ES-I3 (cell line): ENCODE results near the gene MTRR.
A peak's percentile ranks its signal among the peaks of the same experiment; 100 is the strongest.

ENCODE experiments used
- H3K36me3 ChIP-seq: 2 replicates; pipeline ENCODE4 v1.6.1; 2013; ENCODE audit warnings: mild to moderate bottlenecking, low read length, control low read depth, moderate library complexity; ENCODE audit not compliant: insufficient read depth
- H3K4me1 ChIP-seq: 2 replicates; pipeline ENCODE4 v1.6.1; 2013; ENCODE audit warnings: mild to moderate bottlenecking, control low read depth, low read length; ENCODE audit not compliant: insufficient read depth
- H3K9ac ChIP-seq: 2 replicates; pipeline ENCODE4 v1.6.1; 2013; ENCODE audit warnings: low read depth, mild to moderate bottlenecking, low read length, moderate library complexity
- H3K9me3 ChIP-seq: 2 replicates; pipeline ENCODE4 v1.6.1; 2013; ENCODE audit warnings: mild to moderate bottlenecking, low read length, moderate library complexity; ENCODE audit not compliant: control insufficient read depth, insufficient read depth

Gene MTRR

GRCh38 chr5:7868773-7869473 is at the start of gene MTRR, which contains the start of gene FASTKD3:
Gene MTRR, plus strand, starts transcription at chr5:7869148. Its CDS starts 1,647 bp downstream, at chr5:7870795.
Gene FASTKD3, minus strand, starts transcription at chr5:7869031. Its CDS starts 948 bp downstream, at chr5:7868083.
- no peaks in the 10 kb centered on the region for H3K9me3 ChIP-seq
- no peaks in the 10 kb centered on the region for H3K36me3 ChIP-seq
- 0 out of 2 replicates have a peak, but pooled peaks cover 10% of the 10 kb centered on the region for H3K4me1 ChIP-seq
- peak within 1 kb of the TSS; percentile 90 for H3K9ac ChIP-seq

- Histone ChIP-seq H3K9ac (no peak overlapping the region), H3K4me1 (no peaks in the 10 kb centered on the region), H3K36me3 (peaks cover 4% of the 10 kb centered on the region; the same call in 1 of the 2 replicates), H3K9me3 (no peaks in the 10 kb centered on the region)
Observed at GRCh38 chr5:7822449-7822848, 46.5 kb upstream of the MTRR start.

- no peaks in the 10 kb centered on the region for H3K4me1 ChIP-seq
- H3K36me3 ChIP-seq: peaks cover 4% of the 10 kb centered on the region; the same call in 1 of the 2 replicates
- no peak overlapping the region for H3K9ac ChIP-seq
- no peaks in the 10 kb centered on the region for H3K9me3 ChIP-seq
Observed at GRCh38 chr5:7823594-7823993, 45.4 kb upstream of the MTRR start.

- H3K9ac ChIP-seq: no peak overlapping the region
- H3K9me3 ChIP-seq: no peaks in the 10 kb centered on the region
- H3K36me3 ChIP-seq: peaks cover 4% of the 10 kb centered on the region; the same call in 1 of the 2 replicates
- no peaks in the 10 kb centered on the region for H3K4me1 ChIP-seq
Observed at GRCh38 chr5:7824995-7825394, 44.0 kb upstream of the MTRR start.

DNA sequence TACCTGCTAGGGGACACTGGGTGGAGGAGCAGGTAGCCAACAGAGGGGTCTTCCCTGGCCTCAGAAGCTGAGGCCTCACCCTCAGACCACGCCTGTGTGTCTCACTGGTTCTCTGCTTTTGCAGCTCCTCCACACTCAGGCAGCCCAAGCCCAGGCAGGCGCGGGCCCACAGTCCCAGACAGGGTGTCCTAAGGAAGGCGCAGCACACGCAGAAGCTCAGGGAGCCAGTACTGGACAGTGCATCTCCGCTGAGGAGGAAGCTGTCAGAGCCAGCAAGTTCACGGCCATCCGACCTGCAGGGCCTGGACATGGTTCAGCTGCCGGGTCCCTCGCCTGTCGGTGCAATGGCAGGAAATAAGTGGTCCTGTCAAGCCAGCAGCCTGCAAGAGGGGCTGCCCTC is 43.3 kb upstream of the MTRR start:
- no peak overlapping the region for H3K9ac ChIP-seq

GRCh38 chr5:7827610-7828009 is 41.3 kb upstream of the MTRR start:
- Histone ChIP-seq H3K36me3 (no peaks in the 10 kb centered on the region), H3K4me1 (no peaks in the 10 kb centered on the region), H3K9ac (no peak overlapping the region), H3K9me3 (no peaks in the 10 kb centered on the region)

More for the DNA sequence above, 43.3 kb upstream of the MTRR start:
- H3K36me3 ChIP-seq: peaks cover 4% of the 10 kb centered on the region; the same call in 1 of the 2 replicates
- H3K4me1 ChIP-seq: no peaks in the 10 kb centered on the region
- H3K9me3 ChIP-seq: no peaks in the 10 kb centered on the region

- H3K9ac ChIP-seq: no peak overlapping the region
- H3K4me1 ChIP-seq: no peaks in the 10 kb centered on the region
- no peaks in the 10 kb centered on the region for H3K36me3 ChIP-seq
- no peaks in the 10 kb centered on the region for H3K9me3 ChIP-seq
Observed at GRCh38 chr5:7828269-7828668, 40.7 kb upstream of the MTRR start.

DNA sequence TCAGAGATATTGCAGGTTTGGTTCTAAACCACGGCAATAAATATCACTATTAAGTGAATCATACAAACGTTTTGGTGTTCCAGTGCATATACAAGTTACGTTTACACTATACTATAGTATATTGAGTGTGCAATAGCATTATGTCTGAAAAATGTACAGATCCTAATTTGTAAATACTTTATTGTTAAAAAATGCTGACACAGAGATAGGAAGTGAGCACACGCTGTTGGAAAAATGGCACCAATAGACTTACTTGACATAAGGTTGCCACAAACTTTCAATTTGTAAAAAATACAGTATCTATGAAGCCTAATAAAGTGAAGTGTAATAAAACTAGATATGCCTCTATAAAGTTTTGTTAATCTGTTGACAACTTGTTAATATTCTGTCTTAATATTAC is 34.0 kb upstream of the MTRR start:
- Histone ChIP-seq H3K36me3 (no peaks in the 10 kb centered on the region), H3K9ac (no peak overlapping the region), H3K4me1 (no peaks in the 10 kb centered on the region), H3K9me3 (no peaks in the 10 kb centered on the region)

GRCh38 chr5:7837403-7837802 is 31.5 kb upstream of the MTRR start:
- Histone ChIP-seq H3K9ac (no peak overlapping the region), H3K36me3 (no peaks in the 10 kb centered on the region), H3K4me1 (no peaks in the 10 kb centered on the region), H3K9me3 (no peaks in the 10 kb centered on the region)

- Histone ChIP-seq H3K4me1 (no peaks in the 10 kb centered on the region), H3K9me3 (no peaks in the 10 kb centered on the region), H3K9ac (no peak overlapping the region), H3K36me3 (no peaks in the 10 kb centered on the region)
Observed at GRCh38 chr5:7842531-7842930, 26.4 kb upstream of the MTRR start.

GRCh38 chr5:7844901-7845300 is 24.0 kb upstream of the MTRR start:
- H3K36me3 ChIP-seq: no peaks in the 10 kb centered on the region
- H3K4me1 ChIP-seq: no peaks in the 10 kb centered on the region
- no peak overlapping the region for H3K9ac ChIP-seq
- no peaks in the 10 kb centered on the region for H3K9me3 ChIP-seq

GRCh38 chr5:7845557-7845956 is 23.4 kb upstream of the MTRR start:
- Histone ChIP-seq H3K36me3 (no peaks in the 10 kb centered on the region), H3K9ac (no peak overlapping the region), H3K9me3 (no peaks in the 10 kb centered on the region), H3K4me1 (no peaks in the 10 kb centered on the region)

- Histone ChIP-seq H3K9ac (no peak overlapping the region), H3K9me3 (no peaks in the 10 kb centered on the region), H3K4me1 (no peaks in the 10 kb centered on the region), H3K36me3 (no peaks in the 10 kb centered on the region)
Observed at GRCh38 chr5:7846327-7846726, 22.6 kb upstream of the MTRR start.

DNA sequence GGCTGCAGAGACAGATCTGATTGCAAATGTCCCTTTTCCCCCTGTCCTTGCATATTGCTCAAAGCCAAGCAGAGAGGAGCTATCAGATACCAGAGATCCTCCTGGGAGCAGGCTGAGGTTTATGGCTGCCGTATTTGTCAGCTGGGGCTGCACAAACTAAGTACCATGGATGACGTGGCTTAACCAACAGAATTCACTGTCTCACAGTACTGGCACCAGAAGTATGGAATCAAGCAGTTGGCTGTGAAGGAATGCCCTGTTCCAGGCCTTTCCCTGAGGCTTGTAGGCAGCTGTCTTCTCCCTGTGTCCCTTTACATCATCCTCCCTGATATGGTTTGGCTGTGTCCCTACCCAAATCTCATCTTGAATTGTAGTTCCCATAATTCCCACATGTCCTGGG is 20.7 kb upstream of the MTRR start:
- Histone ChIP-seq H3K4me1 (no peaks in the 10 kb centered on the region), H3K36me3 (no peaks in the 10 kb centered on the region), H3K9me3 (no peaks in the 10 kb centered on the region), H3K9ac (no peak overlapping the region)

DNA sequence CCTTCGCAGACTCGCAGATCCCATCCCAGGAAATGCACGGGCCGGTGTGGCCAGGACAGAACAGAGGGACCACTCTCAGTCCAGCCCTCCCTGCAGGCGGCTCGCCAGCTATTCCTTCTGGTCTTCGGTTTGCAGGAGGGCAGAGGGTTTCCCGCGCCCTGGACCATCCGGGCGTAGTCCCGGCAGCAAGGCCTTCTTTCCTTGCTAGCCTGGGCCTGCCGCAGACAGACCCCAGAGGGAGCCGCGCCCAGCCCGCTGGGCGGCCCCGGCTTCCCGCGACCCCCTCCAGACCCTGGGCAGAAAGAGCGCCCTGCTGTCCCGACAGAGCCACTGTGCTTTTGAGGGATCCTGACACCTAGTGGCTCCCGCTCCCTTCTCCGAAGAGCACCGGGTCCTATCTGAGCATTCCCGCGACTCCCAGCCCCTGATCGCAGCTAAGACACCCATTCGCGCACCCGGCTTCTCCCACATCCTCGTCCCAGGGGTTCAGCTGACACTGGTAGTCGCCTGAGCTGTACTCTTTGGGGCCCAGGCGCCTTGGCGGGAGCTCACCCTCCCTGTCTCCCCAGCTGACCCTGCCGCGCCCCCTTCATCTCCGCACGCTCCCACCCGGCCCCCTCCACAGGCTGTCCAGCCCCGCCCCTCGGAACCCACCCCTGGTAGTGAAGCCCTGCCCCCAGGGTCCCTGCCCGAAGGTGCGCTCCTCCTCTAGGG is 19.1 kb upstream of the MTRR start:
- H3K4me1 ChIP-seq: no peaks in the 10 kb centered on the region
- no peaks in the 10 kb centered on the region for H3K9me3 ChIP-seq
- H3K36me3 ChIP-seq: no peaks in the 10 kb centered on the region
- peak overlapping the region; percentile 51 for H3K9ac ChIP-seq
